AG20443 (cell line): ENCODE measurements around the gene PCSK9.
"Not testable (repeated sequence)": the region's sequence is repeated elsewhere in the genome, so short reads cannot be mapped to it uniquely, and the experiment has no call there.

ENCODE experiments used
- DNase-seq: peaks from one replicate; pipeline ENCODE4 v3.0.0; 2012; ENCODE audit warnings: low spot score, mixed read lengths

Gene PCSK9

GRCh38 chr1:55079651-55080050 is 40.3 kb downstream of the PCSK9 start:
- DNase-seq = no peak

- peak; percentile 59 for DNase-seq
These were observed 42.0 kb downstream of the PCSK9 start for GRCh38 chr1:55081188-55081904.

GRCh38 chr1:55081905-55082296 is 42.6 kb downstream of the PCSK9 start:
- DNase-seq = no peak

- DNase-seq = no peak
These were observed 44.9 kb downstream of the PCSK9 start for GRCh38 chr1:55084257-55084656.

- no peak for DNase-seq
These were observed 48.1 kb downstream of the PCSK9 start for GRCh38 chr1:55087439-55087838.

GRCh38 chr1:55088413-55088812 is 49.1 kb downstream of the PCSK9 start:
- no peak for DNase-seq

GRCh38 chr1:55089683-55090082 is 50.3 kb downstream of the PCSK9 start:
- no peak for DNase-seq

- no peak for DNase-seq
These were observed 53.1 kb downstream of the PCSK9 start for GRCh38 chr1:55092475-55092874.

GRCh38 chr1:55095095-55095494 is 55.7 kb downstream of the PCSK9 start:
- no peak for DNase-seq

- no peak for DNase-seq
These were observed 64.5 kb downstream of the PCSK9 start for GRCh38 chr1:55103891-55104290.

GRCh38 chr1:55107101-55107500 is 67.8 kb downstream of the PCSK9 start:
- no peak for DNase-seq

GRCh38 chr1:55109005-55109404 is 69.7 kb downstream of the PCSK9 start:
- not testable (repeated sequence) for DNase-seq
